Neural progenitor cell (in vitro differentiated cells): ENCODE measurements around the gene SCAPER. TPM values are rescaled to one million over a fixed set of nuclear protein-coding genes. Genes with fewer than 3 reads are reported as not detected.

Source experiments
- DNase-seq: peaks from one replicate; pipeline ENCODE4 v3.0.0-alpha.2; 2016; ENCODE audit warnings: low spot score
- H2AFZ ChIP-seq: fragments of 200-600 bp; sonication (generic); replicated peaks from 2 replicates; pipeline ENCODE4 v1.6.1; 2016; ENCODE audit warnings: antibody characterized with exemption
- H3F3A ChIP-seq: fragments of 200-600 bp; sonication (generic); 2 replicates; pipeline ENCODE4 v1.6.1; 2016; ENCODE audit warnings: antibody characterized with exemption, low read depth
- H3K27ac ChIP-seq: fragments of 200-600 bp; sonication (generic); 2 replicates; pipeline ENCODE4 v1.5.1; 2016; ENCODE audit warnings: mild to moderate bottlenecking
- H3K27me3 ChIP-seq: fragments of 200-600 bp; sonication (generic); 2 replicates; pipeline ENCODE4 v1.6.1; 2016; ENCODE audit warnings: mild to moderate bottlenecking, moderate library complexity
- H3K36me3 ChIP-seq: fragments of 200-600 bp; sonication (generic); 2 replicates; pipeline ENCODE4 v1.5.1; 2016
- H3K4me1 ChIP-seq: fragments of 200-600 bp; sonication (generic); 2 replicates; pipeline ENCODE4 v1.6.1; 2016; ENCODE audit warnings: mixed run types
- H3K4me2 ChIP-seq: fragments of 200-600 bp; sonication (generic); 2 replicates; pipeline ENCODE4 v1.6.1; 2016
- H3K4me3 ChIP-seq: fragments of 200-600 bp; sonication (generic); 2 replicates; pipeline ENCODE4 v1.5.1; 2016
- H3K79me2 ChIP-seq: fragments of 200-600 bp; sonication (generic); 2 replicates; pipeline ENCODE4 v1.6.1; 2016; ENCODE audit warnings: low read depth
- H3K9ac ChIP-seq: fragments of 200-600 bp; sonication (generic); 2 replicates; pipeline ENCODE4 v1.6.1; 2016
- H3K9me3 ChIP-seq: fragments of 200-600 bp; sonication (generic); 2 replicates; pipeline ENCODE4 v1.5.1; 2016; ENCODE audit warnings: low read depth
- H4K20me1 ChIP-seq: fragments of 200-600 bp; sonication (generic); 2 replicates; pipeline ENCODE4 v1.6.1; 2016; ENCODE audit warnings: low read depth
- H3K27ac Mint-ChIP-seq: 3 replicates; pipeline ENCODE4 v1.8.0; 2021; ENCODE audit warnings: mixed read lengths
- H3K27me3 Mint-ChIP-seq: 2 replicates; pipeline ENCODE4 v1.8.0; 2022; ENCODE audit warnings: low read depth, mild to moderate bottlenecking, inconsistent platforms, moderate library complexity, mixed read lengths; ENCODE audit not compliant: insufficient read depth
- H3K36me3 Mint-ChIP-seq: 3 replicates; pipeline ENCODE4 v1.8.0; 2021; ENCODE audit warnings: mixed read lengths
- H3K4me1 Mint-ChIP-seq: 3 replicates; pipeline ENCODE4 v1.8.0; 2021; ENCODE audit warnings: mixed read lengths
- H3K4me3 Mint-ChIP-seq: 3 replicates; pipeline ENCODE4 v1.8.0; 2021; ENCODE audit warnings: mild to moderate bottlenecking, moderate library complexity, mixed read lengths
- H3K9me3 Mint-ChIP-seq: 3 replicates; pipeline ENCODE4 v1.8.0; 2020; ENCODE audit warnings: mixed read lengths
- CTCF ChIP-seq: fragments of 200-600 bp; sonication (generic); IDR thresholded peaks from 2 replicates; pipeline ENCODE4 v1.5.1; 2017; ENCODE audit warnings: antibody characterized with exemption, mild to moderate bottlenecking
- EZH2 ChIP-seq: fragments of 200-600 bp; sonication (generic); IDR thresholded peaks from 2 replicates; pipeline ENCODE4 v1.6.1; 2017; ENCODE audit warnings: antibody characterized with exemption, mild to moderate bottlenecking, moderate library complexity
- EZH2phosphoT487 ChIP-seq: fragments of 200-600 bp; sonication (generic); IDR thresholded peaks from 2 replicates; pipeline ENCODE4 v1.6.1; 2017; ENCODE audit warnings: antibody characterized with exemption
- total RNA-seq: library from RNA; depleted of rRNA; stranded (reverse); fragments of >200 nt; gene quantifications from 2 replicates; pipeline ENCODE4 v1.2.3, GENCODE V29; 2015; ENCODE audit warnings: low replicate concordance

Gene SCAPER
- total RNA-seq, 1 donor from 2014 or later: 20.4 TPM

GRCh38 chr15:76553564-76553963 is 351.6 kb downstream of the SCAPER start:
- no peaks in the 10 kb centered on the region for H3K79me2 ChIP-seq
- no peaks in the 10 kb centered on the region for H3K36me3 ChIP-seq
- H3K27ac ChIP-seq: no peak overlapping the region
- H3K27ac Mint-ChIP-seq: no peak overlapping the region
- DNase-seq: no peak
- H3F3A ChIP-seq: no peaks in the 10 kb centered on the region
- H4K20me1 ChIP-seq: no peaks in the 10 kb centered on the region
- no peak overlapping the region for H3K9ac ChIP-seq
- no peaks in the 10 kb centered on the region for H3K36me3 Mint-ChIP-seq
- H3K27me3 ChIP-seq: no peaks in the 10 kb centered on the region
- H3K4me3 ChIP-seq: no peak overlapping the region
- H3K4me3 Mint-ChIP-seq: no peak overlapping the region
- H3K4me2 ChIP-seq: no peak overlapping the region
- H3K9me3 ChIP-seq: no peaks in the 10 kb centered on the region
- no peak overlapping the region for H2AFZ ChIP-seq
- peaks cover 7% of the 10 kb centered on the region for H3K9me3 Mint-ChIP-seq
- TF ChIP-seq EZH2phosphoT487 (no peak), EZH2 (no peak), CTCF (no peak)
- peaks cover 2% of the 10 kb centered on the region for H3K27me3 Mint-ChIP-seq
- H3K4me1 Mint-ChIP-seq: peaks cover 5% of the 10 kb centered on the region
- H3K4me1 ChIP-seq: peaks cover 3% of the 10 kb centered on the region

GRCh38 chr15:76553102-76553501 is 352.0 kb downstream of the SCAPER start:
- Histone ChIP-seq H3K36me3 (no peaks in the 10 kb centered on the region), H3K9me3 (no peaks in the 10 kb centered on the region), H3K4me1 (peaks cover 3% of the 10 kb centered on the region), H3K27ac (no peak overlapping the region), H3K4me3 (no peak overlapping the region), H3K27me3 (no peaks in the 10 kb centered on the region), H3K79me2 (no peaks in the 10 kb centered on the region), H2AFZ (no peak overlapping the region), H3K9ac (no peak overlapping the region), H3F3A (no peaks in the 10 kb centered on the region), H4K20me1 (no peaks in the 10 kb centered on the region), H3K4me2 (no peak overlapping the region)
- peaks cover 2% of the 10 kb centered on the region for H3K27me3 Mint-ChIP-seq
- H3K4me3 Mint-ChIP-seq: no peak overlapping the region
- peaks cover 7% of the 10 kb centered on the region for H3K9me3 Mint-ChIP-seq
- no peak for TF ChIP-seq CTCF
- TF ChIP-seq EZH2phosphoT487: no peak
- no peak for TF ChIP-seq EZH2
- no peak for DNase-seq
- no peak overlapping the region for H3K27ac Mint-ChIP-seq
- H3K4me1 Mint-ChIP-seq: peaks cover 5% of the 10 kb centered on the region
- no peaks in the 10 kb centered on the region for H3K36me3 Mint-ChIP-seq

- Mint-ChIP-seq H3K36me3 (no peaks in the 10 kb centered on the region), H3K9me3 (peaks cover 2% of the 10 kb centered on the region), H3K4me3 (no peak overlapping the region), H3K27ac (no peak overlapping the region), H3K27me3 (no peaks in the 10 kb centered on the region), H3K4me1 (no peaks in the 10 kb centered on the region)
- Histone ChIP-seq H3F3A (no peaks in the 10 kb centered on the region), H3K27ac (no peak overlapping the region), H3K4me3 (no peak overlapping the region), H3K4me1 (no peaks in the 10 kb centered on the region), H3K79me2 (no peaks in the 10 kb centered on the region), H3K36me3 (no peaks in the 10 kb centered on the region), H4K20me1 (no peaks in the 10 kb centered on the region), H2AFZ (no peak overlapping the region), H3K27me3 (no peaks in the 10 kb centered on the region), H3K9ac (no peak overlapping the region), H3K9me3 (no peaks in the 10 kb centered on the region), H3K4me2 (no peak overlapping the region)
- no peak for TF ChIP-seq EZH2
- no peak for TF ChIP-seq EZH2phosphoT487
- TF ChIP-seq CTCF: no peak
- DNase-seq: no peak
These were observed 358.3 kb downstream of the SCAPER start for GRCh38 chr15:76546805-76547204.

- Histone ChIP-seq H3F3A (no peaks in the 10 kb centered on the region), H3K79me2 (no peaks in the 10 kb centered on the region), H3K27me3 (no peaks in the 10 kb centered on the region), H3K4me2 (no peak overlapping the region), H3K4me1 (no peaks in the 10 kb centered on the region), H3K36me3 (no peaks in the 10 kb centered on the region), H3K27ac (no peak overlapping the region), H3K9me3 (no peaks in the 10 kb centered on the region), H3K4me3 (no peak overlapping the region), H2AFZ (no peak overlapping the region), H3K9ac (no peak overlapping the region), H4K20me1 (no peaks in the 10 kb centered on the region)
- H3K27ac Mint-ChIP-seq: no peak overlapping the region
- TF ChIP-seq EZH2: no peak
- TF ChIP-seq CTCF: no peak
- TF ChIP-seq EZH2phosphoT487: no peak
- H3K9me3 Mint-ChIP-seq: no peaks in the 10 kb centered on the region
- H3K27me3 Mint-ChIP-seq: no peaks in the 10 kb centered on the region
- no peaks in the 10 kb centered on the region for H3K36me3 Mint-ChIP-seq
- DNase-seq: no peak
- no peaks in the 10 kb centered on the region for H3K4me1 Mint-ChIP-seq
- no peak overlapping the region for H3K4me3 Mint-ChIP-seq
These were observed 371.1 kb downstream of the SCAPER start for GRCh38 chr15:76533995-76534394.
